ENCODE measurements around the gene ABCG8.
"Not testable (repeated sequence)": the region's sequence is repeated elsewhere in the genome, so short reads cannot be mapped to it uniquely, and the experiment has no call there.

The ABCG8 gene

DNA sequence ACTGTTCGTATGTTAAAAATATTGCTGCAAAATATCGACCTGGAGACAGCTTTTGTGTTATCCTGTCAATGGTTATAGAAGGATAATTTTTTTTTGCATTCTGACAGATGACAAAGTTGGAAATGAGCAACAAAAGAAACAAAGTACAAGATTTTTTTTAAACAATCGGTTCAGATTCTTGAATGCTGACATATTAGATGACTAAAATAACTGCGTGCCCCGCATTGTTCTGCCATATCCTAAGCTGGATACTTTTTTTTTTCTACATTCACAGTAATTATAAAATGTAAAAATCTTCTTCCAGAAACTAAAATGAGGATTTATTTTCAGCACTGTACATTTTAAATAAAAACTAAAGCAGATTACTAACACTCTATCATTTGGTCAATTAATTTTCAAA is 67.1 kb downstream of the ABCG8 start:
- Histone ChIP-seq H4K20me1 (ENCODE audit: insufficient read depth, low read length, poor library complexity, severe bottlenecking) (no peaks in the 10 kb centered on the region), H3K9me3 (ENCODE audit: insufficient read depth, low read depth, low read length) (no peaks in the 10 kb centered on the region), H3K9me2 (replicated peaks; ENCODE audit: low read depth, low read length) (no peaks in the 10 kb centered on the region), H3K4me1 (ENCODE audit: insufficient read depth, low read length, poor library complexity, severe bottlenecking) (no peaks in the 10 kb centered on the region), H3K4me2 (ENCODE audit: low read depth, low read length, poor library complexity, severe bottlenecking) (no peak overlapping the region), H3K4me3 (ENCODE audit: low read length, poor library complexity, severe bottlenecking) (no peak overlapping the region), H3K36me3 (ENCODE audit: insufficient read depth, low read length) (peaks cover 32% of the 10 kb centered on the region), H3F3A (ENCODE audit: low read depth) (no peaks in the 10 kb centered on the region), H3K27me3 (ENCODE audit: insufficient read depth, low read length, poor library complexity, severe bottlenecking) (no peaks in the 10 kb centered on the region), H3K9ac (ENCODE audit: low read depth, low read length, poor library complexity, severe bottlenecking) (no peak overlapping the region), H3K79me2 (ENCODE audit: insufficient read depth, low read length) (no peaks in the 10 kb centered on the region), H2AFZ (ENCODE audit: low read length) (no peak overlapping the region)
- no peak for TF ChIP-seq EZH2phosphoT487 (IDR thresholded peaks at IDR 0.05; ENCODE audit: borderline replicate concordance)
- TF ChIP-seq, protein P1, sequence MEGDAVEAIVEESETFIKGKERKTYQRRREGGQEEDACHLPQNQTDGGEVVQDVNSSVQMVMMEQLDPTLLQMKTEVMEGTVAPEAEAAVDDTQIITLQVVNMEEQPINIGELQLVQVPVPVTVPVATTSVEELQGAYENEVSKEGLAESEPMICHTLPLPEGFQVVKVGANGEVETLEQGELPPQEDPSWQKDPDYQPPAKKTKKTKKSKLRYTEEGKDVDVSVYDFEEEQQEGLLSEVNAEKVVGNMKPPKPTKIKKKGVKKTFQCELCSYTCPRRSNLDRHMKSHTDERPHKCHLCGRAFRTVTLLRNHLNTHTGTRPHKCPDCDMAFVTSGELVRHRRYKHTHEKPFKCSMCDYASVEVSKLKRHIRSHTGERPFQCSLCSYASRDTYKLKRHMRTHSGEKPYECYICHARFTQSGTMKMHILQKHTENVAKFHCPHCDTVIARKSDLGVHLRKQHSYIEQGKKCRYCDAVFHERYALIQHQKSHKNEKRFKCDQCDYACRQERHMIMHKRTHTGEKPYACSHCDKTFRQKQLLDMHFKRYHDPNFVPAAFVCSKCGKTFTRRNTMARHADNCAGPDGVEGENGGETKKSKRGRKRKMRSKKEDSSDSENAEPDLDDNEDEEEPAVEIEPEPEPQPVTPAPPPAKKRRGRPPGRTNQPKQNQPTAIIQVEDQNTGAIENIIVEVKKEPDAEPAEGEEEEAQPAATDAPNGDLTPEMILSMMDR (conservative IDR thresholded peaks at IDR 0.05; ENCODE audit: low read length), result no peak

- TF ChIP-seq, protein P1 (conservative IDR thresholded peaks at IDR 0.05; ENCODE audit: low read length), result no peak
- TF ChIP-seq EZH2phosphoT487 (IDR thresholded peaks at IDR 0.05; ENCODE audit: borderline replicate concordance), result no peak
- H3K79me2 ChIP-seq (ENCODE audit: insufficient read depth, low read length), result no peaks in the 10 kb centered on the region
- peaks cover 33% of the 10 kb centered on the region for H3K36me3 ChIP-seq (ENCODE audit: insufficient read depth, low read length)
- no peaks in the 10 kb centered on the region for H3K4me1 ChIP-seq (ENCODE audit: insufficient read depth, low read length, poor library complexity, severe bottlenecking)
- no peaks in the 10 kb centered on the region for H3K9me2 ChIP-seq (replicated peaks; ENCODE audit: low read depth, low read length)
- no peak overlapping the region for H3K9ac ChIP-seq (ENCODE audit: low read depth, low read length, poor library complexity, severe bottlenecking)
- H3F3A ChIP-seq (ENCODE audit: low read depth), result no peaks in the 10 kb centered on the region
- H3K4me3 ChIP-seq (ENCODE audit: low read length, poor library complexity, severe bottlenecking), result no peak overlapping the region
- H4K20me1 ChIP-seq (ENCODE audit: insufficient read depth, low read length, poor library complexity, severe bottlenecking), result no peaks in the 10 kb centered on the region
- H3K4me2 ChIP-seq (ENCODE audit: low read depth, low read length, poor library complexity, severe bottlenecking), result no peak overlapping the region
- H3K27me3 ChIP-seq (ENCODE audit: insufficient read depth, low read length, poor library complexity, severe bottlenecking), result no peaks in the 10 kb centered on the region
- no peak overlapping the region for H2AFZ ChIP-seq (ENCODE audit: low read length)
- no peaks in the 10 kb centered on the region for H3K9me3 ChIP-seq (ENCODE audit: insufficient read depth, low read depth, low read length)
Observed at GRCh38 chr2:43906448-43907109, 67.8 kb downstream of the ABCG8 start.

GRCh38 chr2:43911136-43911790 is 72.5 kb downstream of the ABCG8 start:
- not testable (repeated sequence) for H3K9me3 ChIP-seq (ENCODE audit: insufficient read depth, low read depth, low read length); H3K27me3 ChIP-seq (ENCODE audit: insufficient read depth, low read length, poor library complexity, severe bottlenecking); H4K20me1 ChIP-seq (ENCODE audit: insufficient read depth, low read length, poor library complexity, severe bottlenecking); H3K9me2 ChIP-seq (replicated peaks; ENCODE audit: low read depth, low read length); H3K4me1 ChIP-seq (ENCODE audit: insufficient read depth, low read length, poor library complexity, severe bottlenecking); H3K9ac ChIP-seq (ENCODE audit: low read depth, low read length, poor library complexity, severe bottlenecking); H3K79me2 ChIP-seq (ENCODE audit: insufficient read depth, low read length); H2AFZ ChIP-seq (ENCODE audit: low read length); H3K4me2 ChIP-seq (ENCODE audit: low read depth, low read length, poor library complexity, severe bottlenecking); H3F3A ChIP-seq (ENCODE audit: low read depth); H3K4me3 ChIP-seq (ENCODE audit: low read length, poor library complexity, severe bottlenecking)
- peaks cover 46% of the 10 kb centered on the region for H3K36me3 ChIP-seq (ENCODE audit: insufficient read depth, low read length)

DNA sequence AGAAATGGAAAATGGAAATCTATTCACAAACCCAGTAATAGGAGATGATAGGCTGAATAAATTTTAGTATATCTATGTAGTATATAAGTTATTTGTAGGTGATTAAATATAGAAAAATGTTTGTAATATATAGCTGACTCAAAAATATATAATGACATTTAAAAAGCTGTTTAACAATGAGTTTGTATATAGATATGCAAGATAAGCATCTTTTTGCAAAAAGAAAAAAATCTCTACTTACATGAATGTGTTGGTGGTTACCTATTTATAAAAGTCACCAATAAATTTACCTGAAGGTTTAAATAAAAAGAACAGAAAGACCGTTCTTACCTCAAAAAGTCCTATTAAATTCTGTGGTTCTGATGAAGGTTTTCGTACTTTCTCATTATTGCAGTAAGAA is 85.7 kb downstream of the ABCG8 start:
- TF ChIP-seq EZH2phosphoT487 (IDR thresholded peaks at IDR 0.05; ENCODE audit: borderline replicate concordance), result no peak
- TF ChIP-seq, protein P1 (conservative IDR thresholded peaks at IDR 0.05; ENCODE audit: low read length), result no peak
- H3K9me3 ChIP-seq (ENCODE audit: insufficient read depth, low read depth, low read length), result no peaks in the 10 kb centered on the region
- no peaks in the 10 kb centered on the region for H3K9me2 ChIP-seq (replicated peaks; ENCODE audit: low read depth, low read length)
- H3K27me3 ChIP-seq (ENCODE audit: insufficient read depth, low read length, poor library complexity, severe bottlenecking), result no peaks in the 10 kb centered on the region
- H3K36me3 ChIP-seq (ENCODE audit: insufficient read depth, low read length), result peaks cover 52% of the 10 kb centered on the region
- no peaks in the 10 kb centered on the region for H3K4me1 ChIP-seq (ENCODE audit: insufficient read depth, low read length, poor library complexity, severe bottlenecking)
- H3F3A ChIP-seq (ENCODE audit: low read depth), result no peaks in the 10 kb centered on the region
- no peaks in the 10 kb centered on the region for H3K79me2 ChIP-seq (ENCODE audit: insufficient read depth, low read length)
- no peak overlapping the region for H2AFZ ChIP-seq (ENCODE audit: low read length)
- no peak overlapping the region for H3K4me3 ChIP-seq (ENCODE audit: low read length, poor library complexity, severe bottlenecking)
- H3K9ac ChIP-seq (ENCODE audit: low read depth, low read length, poor library complexity, severe bottlenecking), result no peak overlapping the region
- H4K20me1 ChIP-seq (ENCODE audit: insufficient read depth, low read length, poor library complexity, severe bottlenecking), result no peaks in the 10 kb centered on the region
- no peak overlapping the region for H3K4me2 ChIP-seq (ENCODE audit: low read depth, low read length, poor library complexity, severe bottlenecking)

All from Loucy (cell line).